Adipocyte (in vitro differentiated cells): ENCODE measurements around the gene SLC43A3.

ENCODE experiments used
- DNase-seq: peaks from one replicate; pipeline ENCODE4 v3.0.0-alpha.2; 2015; ENCODE audit warnings: low read depth
- H3K27me3 ChIP-seq: replicated peaks from 2 replicates; pipeline ENCODE4 v1.7.0; 2013; ENCODE audit warnings: mild to moderate bottlenecking, low read length, moderate library complexity; ENCODE audit not compliant: control insufficient read depth, insufficient read depth
- H3K36me3 ChIP-seq: 2 replicates; pipeline ENCODE4 v1.7.0; 2013; ENCODE audit warnings: low read length, mild to moderate bottlenecking, moderate library complexity; ENCODE audit not compliant: control insufficient read depth, insufficient read depth, severe bottlenecking
- H3K4me1 ChIP-seq: 2 replicates; pipeline ENCODE4 v1.7.0; 2013; ENCODE audit warnings: mild to moderate bottlenecking, low read length, moderate library complexity; ENCODE audit not compliant: control insufficient read depth, insufficient read depth
- H3K4me3 ChIP-seq: 2 replicates; pipeline ENCODE4 v1.7.0; 2013; ENCODE audit warnings: mild to moderate bottlenecking, low read length, moderate library complexity
- H3K9ac ChIP-seq: 2 replicates; pipeline ENCODE4 v1.7.0; 2013; ENCODE audit warnings: mild to moderate bottlenecking, low read length, moderate library complexity
- H3K9me3 ChIP-seq: 2 replicates; pipeline ENCODE4 v1.7.0; 2013; ENCODE audit warnings: mild to moderate bottlenecking, low read length, moderate library complexity; ENCODE audit not compliant: control insufficient read depth

SLC43A3 gene

DNA sequence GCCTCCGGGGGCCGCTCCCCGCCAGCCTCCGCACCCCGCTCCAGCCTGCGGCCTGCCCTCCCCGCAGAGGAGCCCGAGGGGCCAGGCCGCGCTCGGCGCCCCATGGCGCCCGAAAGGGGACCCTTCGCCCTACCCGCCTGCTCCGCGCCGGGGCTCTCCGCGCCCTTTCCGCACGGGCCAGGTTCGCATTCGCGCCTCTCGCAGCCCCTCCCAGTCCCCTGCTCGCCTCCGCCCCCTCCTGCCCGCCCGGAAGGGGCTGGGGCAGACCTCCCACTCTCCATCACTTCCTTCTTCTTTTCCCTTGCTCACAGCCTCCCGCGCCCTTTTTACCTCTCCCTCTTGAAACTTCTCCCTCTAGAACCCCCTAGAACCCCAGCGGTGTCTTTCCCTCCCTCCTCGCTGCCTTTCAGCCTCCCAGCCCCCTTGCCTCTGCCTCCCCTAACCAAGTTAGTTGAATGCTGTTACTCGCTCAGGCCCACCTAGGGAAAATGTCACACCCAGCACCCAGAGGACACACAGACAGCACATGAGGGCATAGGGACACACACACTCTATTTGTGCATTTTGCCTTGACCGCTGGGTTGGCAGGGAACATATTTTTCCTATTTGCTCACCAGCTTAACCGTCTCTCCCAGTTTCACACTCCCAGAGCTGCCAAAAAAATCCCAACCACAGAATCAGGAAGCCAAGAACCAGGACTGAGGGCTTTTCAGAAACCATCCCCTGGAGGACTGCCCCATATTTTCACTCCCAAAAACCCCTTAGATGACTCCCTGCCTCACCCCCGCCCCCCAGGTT is at the start of gene SLC43A3:
Gene SLC43A3 (minus strand): TSS at position 193 of the 798 bp plus-strand sequence. CDS start 949 bp downstream, outside the sequence.
- Histone ChIP-seq H3K9ac (peak within 1 kb of the TSS; percentile 88), H3K36me3 (no peaks in the 10 kb centered on the region), H3K4me1 (peaks cover 48% of the 10 kb centered on the region), H3K9me3 (no peaks in the 10 kb centered on the region), H3K27me3 (no peaks in the 10 kb centered on the region), H3K4me3 (peak within 1 kb of the TSS; percentile 75)
- DNase-seq: peak; percentile 81

DNA sequence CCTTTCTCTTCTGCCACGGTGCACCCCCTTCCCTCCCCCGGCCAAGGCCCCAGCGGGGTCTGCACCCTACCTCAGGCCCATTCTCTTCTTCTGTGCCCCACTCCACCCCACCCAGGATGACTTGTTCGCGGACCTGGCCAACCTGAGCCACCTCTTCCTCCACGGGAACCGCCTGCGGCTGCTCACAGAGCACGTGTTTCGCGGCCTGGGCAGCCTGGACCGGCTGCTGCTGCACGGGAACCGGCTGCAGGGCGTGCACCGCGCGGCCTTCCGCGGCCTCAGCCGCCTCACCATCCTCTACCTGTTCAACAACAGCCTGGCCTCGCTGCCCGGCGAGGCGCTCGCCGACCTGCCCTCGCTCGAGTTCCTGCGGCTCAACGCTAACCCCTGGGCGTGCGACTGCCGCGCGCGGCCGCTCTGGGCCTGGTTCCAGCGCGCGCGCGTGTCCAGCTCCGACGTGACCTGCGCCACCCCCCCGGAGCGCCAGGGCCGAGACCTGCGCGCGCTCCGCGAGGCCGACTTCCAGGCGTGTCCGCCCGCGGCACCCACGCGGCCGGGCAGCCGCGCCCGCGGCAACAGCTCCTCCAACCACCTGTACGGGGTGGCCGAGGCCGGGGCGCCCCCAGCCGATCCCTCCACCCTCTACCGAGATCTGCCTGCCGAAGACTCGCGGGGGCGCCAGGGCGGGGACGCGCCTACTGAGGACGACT is 49.3 kb upstream of the SLC43A3 start:
- no peaks in the 10 kb centered on the region for H3K36me3 ChIP-seq
- H3K4me3 ChIP-seq: peak overlapping the region; percentile 72
- peaks cover 16% of the 10 kb centered on the region for H3K27me3 ChIP-seq
- H3K9ac ChIP-seq: peak overlapping the region; percentile 29
- no peaks in the 10 kb centered on the region for H3K9me3 ChIP-seq
- peaks cover 12% of the 10 kb centered on the region for H3K4me1 ChIP-seq
- peak; percentile 41 for DNase-seq

DNA sequence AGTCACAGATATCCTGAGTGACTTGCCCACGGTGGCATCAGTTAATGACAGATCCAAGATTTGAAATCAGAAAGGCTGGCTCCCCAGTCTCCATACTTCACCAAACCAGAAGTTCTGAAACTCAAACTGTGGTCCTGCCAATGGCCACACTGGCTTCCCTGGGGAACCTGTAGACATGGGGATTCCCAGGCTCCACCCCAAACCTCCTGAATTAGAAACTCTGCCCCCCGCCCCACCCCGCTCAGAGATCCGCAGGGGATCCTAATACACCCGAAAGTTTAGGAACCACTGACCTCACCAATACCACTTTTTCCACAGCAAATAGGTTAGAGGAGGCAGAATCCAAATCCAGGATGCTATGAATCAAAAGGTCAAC is 48.7 kb upstream of the SLC43A3 start:
- H3K4me1 ChIP-seq: peaks cover 12% of the 10 kb centered on the region
- H3K9ac ChIP-seq: no peak overlapping the region
- H3K4me3 ChIP-seq: no peak overlapping the region
- no peaks in the 10 kb centered on the region for H3K36me3 ChIP-seq
- peaks cover 16% of the 10 kb centered on the region for H3K27me3 ChIP-seq
- no peak for DNase-seq
- no peaks in the 10 kb centered on the region for H3K9me3 ChIP-seq

DNA sequence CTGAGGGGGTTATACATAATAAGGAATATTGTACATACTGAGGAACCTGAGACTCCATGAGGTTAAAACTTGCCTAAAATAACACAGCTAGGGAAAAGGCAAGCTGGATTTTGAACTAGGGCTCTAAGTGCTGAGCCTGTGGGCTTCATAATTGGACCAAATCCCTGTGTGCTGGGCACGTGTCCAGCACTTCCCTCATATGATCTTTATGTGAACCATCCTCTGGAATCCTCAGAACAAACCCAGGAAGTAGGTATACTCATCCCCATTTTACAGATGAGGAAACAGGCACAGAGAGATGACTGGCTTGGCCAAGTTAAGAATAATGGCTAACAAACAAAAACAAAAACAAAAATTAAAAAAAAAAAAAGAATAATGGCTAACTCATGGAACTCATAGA is 48.3 kb upstream of the SLC43A3 start:
- H3K9me3 ChIP-seq: no peaks in the 10 kb centered on the region
- peaks cover 16% of the 10 kb centered on the region for H3K27me3 ChIP-seq

DNA sequence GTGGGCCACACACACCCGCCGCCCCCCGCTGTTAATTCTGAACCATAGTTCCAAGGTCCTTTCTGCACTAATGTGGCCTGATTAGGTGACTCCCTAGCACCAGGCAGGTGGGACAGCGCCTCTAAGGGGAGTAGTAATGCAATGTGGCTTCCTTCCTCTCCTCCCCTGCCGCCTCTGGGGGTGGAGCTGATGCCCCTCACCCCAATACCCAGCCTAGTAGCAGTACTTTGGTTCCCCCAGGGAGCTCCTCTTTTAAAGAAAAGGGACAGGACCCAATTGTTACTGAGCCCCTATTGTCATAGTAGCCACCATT is 47.8 kb upstream of the SLC43A3 start:
- H3K4me3 ChIP-seq: no peak overlapping the region
- no peak overlapping the region for H3K9ac ChIP-seq
- H3K36me3 ChIP-seq: no peaks in the 10 kb centered on the region
- no peak for DNase-seq
- H3K27me3 ChIP-seq: peaks cover 16% of the 10 kb centered on the region
- H3K4me1 ChIP-seq: peaks cover 12% of the 10 kb centered on the region
- no peaks in the 10 kb centered on the region for H3K9me3 ChIP-seq

More for the DNA sequence above, 48.3 kb upstream of the SLC43A3 start:
- Histone ChIP-seq H3K4me1 (peaks cover 12% of the 10 kb centered on the region), H3K9ac (no peak overlapping the region), H3K4me3 (no peak overlapping the region), H3K36me3 (no peaks in the 10 kb centered on the region)
- no peak for DNase-seq

DNA sequence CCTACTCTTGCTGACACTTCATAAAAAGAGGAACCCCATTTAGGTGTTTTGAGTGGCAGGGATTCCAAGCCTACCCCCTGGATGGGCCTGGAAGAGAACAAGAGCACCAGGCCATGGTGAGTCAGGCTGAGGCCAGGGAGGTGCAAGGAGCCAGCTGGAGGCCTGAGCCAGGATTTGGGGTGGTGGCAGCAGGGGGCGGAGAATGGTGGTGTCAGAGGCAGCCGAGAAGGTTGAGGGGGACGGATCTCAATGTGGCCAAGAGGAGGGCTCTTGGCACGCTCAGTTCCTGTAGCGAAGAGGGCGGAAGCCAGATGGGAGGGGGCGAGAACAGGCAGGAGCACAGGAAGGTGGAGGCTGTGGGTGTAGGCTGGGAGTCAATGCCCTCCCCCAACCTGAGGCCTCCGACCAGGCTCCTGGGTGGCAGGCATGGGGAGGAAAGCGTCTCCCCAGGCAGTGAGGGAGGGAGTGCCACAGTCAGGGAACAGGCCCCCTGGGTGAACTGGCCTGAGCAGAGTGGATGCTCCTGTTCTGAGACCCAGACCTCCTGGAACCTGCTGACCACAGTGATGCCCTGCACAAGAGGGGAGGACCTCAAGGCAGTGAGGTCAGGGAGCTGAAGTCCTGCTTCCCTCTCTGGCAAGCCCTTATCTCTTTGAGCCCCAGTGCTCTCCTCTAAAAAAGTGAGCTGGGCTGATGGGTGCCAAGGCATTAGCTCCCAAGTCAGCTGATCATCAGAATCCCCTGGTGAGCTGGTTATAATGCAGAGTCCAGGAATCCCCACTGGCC is 47.3 kb upstream of the SLC43A3 start:
- Histone ChIP-seq H3K36me3 (no peaks in the 10 kb centered on the region), H3K9me3 (no peaks in the 10 kb centered on the region), H3K4me1 (peaks cover 10% of the 10 kb centered on the region), H3K9ac (no peak overlapping the region), H3K4me3 (no peak overlapping the region), H3K27me3 (peaks cover 16% of the 10 kb centered on the region)
- DNase-seq: no peak

DNA sequence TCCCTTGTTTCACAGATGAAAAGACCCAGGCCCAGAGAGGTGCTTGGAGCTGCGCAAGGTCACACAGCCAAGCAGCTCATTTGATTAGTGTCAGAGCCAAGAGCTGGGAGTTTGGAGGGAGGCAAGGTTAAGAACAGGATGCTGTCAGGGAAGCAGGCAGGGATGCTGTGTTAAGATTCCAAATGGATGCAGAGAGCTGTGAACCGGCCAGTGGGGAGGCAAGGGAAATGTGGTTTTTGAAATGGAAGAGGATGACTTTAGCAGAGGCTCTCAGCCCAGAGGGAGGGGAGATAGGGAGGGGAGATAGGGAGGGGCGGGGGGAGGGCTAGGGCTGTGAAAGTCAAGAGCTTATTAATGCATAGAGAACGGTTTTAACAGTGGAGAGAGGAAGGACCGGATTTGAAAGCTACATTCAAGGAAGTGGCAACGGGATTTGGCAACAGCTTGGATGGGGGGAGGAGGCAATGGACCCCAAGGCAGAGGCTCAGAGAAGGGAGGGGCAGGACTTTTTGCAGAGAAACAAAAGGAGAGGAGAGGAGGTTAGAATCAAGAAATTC is 46.4 kb upstream of the SLC43A3 start:
- H3K4me1 ChIP-seq: peaks cover 5% of the 10 kb centered on the region
- no peaks in the 10 kb centered on the region for H3K36me3 ChIP-seq
- H3K9me3 ChIP-seq: no peaks in the 10 kb centered on the region
- no peak for DNase-seq
- no peak overlapping the region for H3K9ac ChIP-seq
- H3K4me3 ChIP-seq: no peak overlapping the region
- peaks cover 16% of the 10 kb centered on the region for H3K27me3 ChIP-seq

DNA sequence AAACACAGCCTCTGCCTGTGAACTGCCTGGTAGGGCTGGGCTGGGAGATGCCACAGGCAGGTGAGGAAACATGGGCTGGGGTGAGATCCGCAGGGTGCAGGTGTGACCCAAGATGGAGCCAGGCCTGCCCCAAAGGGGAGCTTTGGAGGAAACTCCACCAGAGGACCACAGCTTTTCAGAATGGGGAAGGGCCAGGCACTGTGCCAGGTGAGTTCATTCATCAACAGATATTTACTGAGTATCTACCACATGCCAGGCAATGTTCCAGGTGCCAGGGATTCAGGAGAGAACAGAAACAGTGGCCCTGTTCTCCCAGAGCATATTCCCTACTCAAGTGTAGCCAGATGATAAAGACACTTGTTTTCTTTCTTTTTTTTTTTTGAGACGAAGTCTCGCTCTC is 44.6 kb upstream of the SLC43A3 start:
- H3K9ac ChIP-seq: no peak overlapping the region
- H3K9me3 ChIP-seq: no peaks in the 10 kb centered on the region
- H3K4me1 ChIP-seq: peaks cover 5% of the 10 kb centered on the region
- H3K36me3 ChIP-seq: no peaks in the 10 kb centered on the region
- no peak for DNase-seq
- H3K27me3 ChIP-seq: peaks cover 16% of the 10 kb centered on the region
- no peak overlapping the region for H3K4me3 ChIP-seq

DNA sequence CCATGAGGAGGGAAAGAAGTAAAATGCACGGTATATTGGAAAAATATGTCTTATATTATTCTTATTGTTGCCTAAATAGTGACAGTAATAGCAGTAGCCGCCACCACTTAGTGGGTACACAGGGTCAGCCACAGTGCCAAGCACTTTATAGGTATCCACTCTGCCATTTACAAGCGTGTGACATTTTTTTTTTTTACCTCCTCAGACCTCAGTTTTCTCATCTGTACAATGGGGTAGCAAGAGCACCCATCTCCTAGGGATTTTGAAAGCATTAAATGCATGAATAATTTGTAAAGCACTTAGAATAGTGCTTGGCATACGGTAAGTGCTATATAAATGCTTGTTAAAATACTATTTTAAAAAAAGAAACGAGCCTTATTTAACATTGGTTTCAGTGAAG is 42.3 kb upstream of the SLC43A3 start:
- no peak for DNase-seq
- no peaks in the 10 kb centered on the region for H3K27me3 ChIP-seq

DNA sequence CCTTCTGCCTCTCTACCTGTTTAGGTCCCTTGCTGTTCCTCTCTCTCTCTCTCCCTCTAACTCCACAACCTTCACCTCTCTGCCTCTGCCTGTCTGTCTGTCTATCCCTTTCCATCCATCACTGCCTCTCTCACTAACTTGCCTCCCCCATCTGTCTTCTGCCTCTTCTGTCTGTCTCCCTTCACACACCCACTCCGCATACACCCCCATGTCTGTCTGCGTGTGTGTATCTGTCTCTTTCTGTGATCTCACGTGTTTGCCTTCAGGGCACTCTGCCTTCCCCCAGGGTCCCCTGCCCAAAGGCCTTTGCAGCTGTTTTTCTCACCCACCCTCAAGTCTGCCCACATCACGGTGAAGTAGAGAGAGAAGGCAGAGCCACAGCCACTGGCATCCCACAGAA is 41.4 kb upstream of the SLC43A3 start:
- H3K4me1 ChIP-seq: no peaks in the 10 kb centered on the region

More for the DNA sequence above, 42.3 kb upstream of the SLC43A3 start:
- Histone ChIP-seq H3K9ac (no peak overlapping the region), H3K9me3 (no peaks in the 10 kb centered on the region), H3K4me3 (no peak overlapping the region), H3K4me1 (no peaks in the 10 kb centered on the region), H3K36me3 (no peaks in the 10 kb centered on the region)

More for the DNA sequence above, 41.4 kb upstream of the SLC43A3 start:
- no peaks in the 10 kb centered on the region for H3K9me3 ChIP-seq
- H3K36me3 ChIP-seq: no peaks in the 10 kb centered on the region
- no peak overlapping the region for H3K9ac ChIP-seq
- no peak overlapping the region for H3K4me3 ChIP-seq
- H3K27me3 ChIP-seq: no peaks in the 10 kb centered on the region
- DNase-seq: no peak
